Neural cell (in vitro differentiated cells): ENCODE results near the gene KRI1. TPM values are rescaled to one million over a fixed set of nuclear protein-coding genes. Genes with fewer than 3 reads are reported as not detected.

Experiments
- H2AFZ ChIP-seq: fragments of 200-600, 300-800 bp; sonication (generic), shearing (Covaris generic); 2 replicates; pipeline ENCODE4 v1.6.0; 2014; ENCODE audit warnings: low read depth, mild to moderate bottlenecking, antibody characterized with exemption, low read length, moderate library complexity
- H3F3A ChIP-seq: fragments of 200-600 bp; shearing (Covaris generic); 2 replicates; pipeline ENCODE4 v1.6.1; 2016; ENCODE audit warnings: mild to moderate bottlenecking, moderate library complexity, mixed read lengths, antibody characterized with exemption, low read length; ENCODE audit not compliant: insufficient read depth, poor library complexity, severe bottlenecking
- H3K27ac ChIP-seq: fragments of 200-600, 300-800 bp; sonication (generic), shearing (Covaris generic); 2 replicates; pipeline ENCODE4 v1.5.1; 2014; ENCODE audit warnings: mild to moderate bottlenecking, low read length, moderate library complexity
- H3K27me3 ChIP-seq: fragments of 300-800, 200-600 bp; sonication (generic), shearing (Covaris generic); 2 replicates; pipeline ENCODE4 v1.6.0; 2014; ENCODE audit warnings: mild to moderate bottlenecking, low read depth, low read length, moderate library complexity; ENCODE audit not compliant: insufficient read depth
- H3K36me3 ChIP-seq: fragments of 300-800, 200-600 bp; sonication (generic), shearing (Covaris generic); 2 replicates; pipeline ENCODE4 v1.5.1; 2014; ENCODE audit warnings: mild to moderate bottlenecking, antibody characterized with exemption, low read length, moderate library complexity; ENCODE audit not compliant: insufficient read depth
- H3K4me2 ChIP-seq: fragments of 300-800, 200-600 bp; sonication (generic), shearing (Covaris generic); 2 replicates; pipeline ENCODE4 v1.6.0; 2014; ENCODE audit warnings: mild to moderate bottlenecking, low read length
- H3K4me3 ChIP-seq: fragments of 300-800, 200-600 bp; sonication (generic), shearing (Covaris generic); 2 replicates; pipeline ENCODE4 v1.5.1; 2014; ENCODE audit warnings: mild to moderate bottlenecking, low read length, moderate library complexity
- H3K79me2 ChIP-seq: fragments of 200-600 bp; shearing (Covaris generic); replicated peaks from 2 replicates; pipeline ENCODE4 v1.6.0; 2014; ENCODE audit warnings: mild to moderate bottlenecking, low read length, moderate library complexity; ENCODE audit not compliant: insufficient read depth
- H3K9ac ChIP-seq: fragments of 300-800, 200-600 bp; sonication (generic), shearing (Covaris generic); 2 replicates; pipeline ENCODE4 v1.6.1; 2016; ENCODE audit warnings: mild to moderate bottlenecking, low read length, mixed read lengths
- H3K9me2 ChIP-seq: fragments of 200-600 bp; shearing (Covaris generic); 2 replicates; pipeline ENCODE4 v1.6.1; 2016; ENCODE audit warnings: mild to moderate bottlenecking, low read length, mixed read lengths; ENCODE audit not compliant: insufficient read depth
- H3K9me3 ChIP-seq: fragments of 200-600, 300-800 bp; sonication (generic), shearing (Covaris generic); 2 replicates; pipeline ENCODE4 v1.6.1; 2016; ENCODE audit warnings: mild to moderate bottlenecking, mixed run types, low read length, moderate library complexity, mixed read lengths
- H4K20me1 ChIP-seq: fragments of 200-600 bp; shearing (Covaris generic); 2 replicates; pipeline ENCODE4 v1.6.1; 2016; ENCODE audit warnings: mild to moderate bottlenecking, mixed run types; ENCODE audit not compliant: insufficient read depth
- CTCF ChIP-seq: fragments of 450-650 bp; IDR thresholded peaks from 2 replicates; pipeline ENCODE4 v1.5.1; 2014; ENCODE audit warnings: antibody characterized with exemption, mild to moderate bottlenecking, moderate library complexity; ENCODE audit not compliant: poor library complexity, severe bottlenecking
- EP300 ChIP-seq: fragments of 450-650 bp; conservative IDR thresholded peaks from 2 replicates; pipeline ENCODE4 v1.6.1; 2014; ENCODE audit warnings: antibody characterized with exemption, mild to moderate bottlenecking, moderate library complexity; ENCODE audit not compliant: poor library complexity, severe bottlenecking
- EZH2 ChIP-seq: fragments of 200-600, 300-800 bp; shearing (Covaris generic), sonication (generic); IDR thresholded peaks from 2 replicates; pipeline ENCODE4 v1.6.1; 2014; ENCODE audit warnings: antibody characterized with exemption, low read length, borderline replicate concordance, mild to moderate bottlenecking; ENCODE audit not compliant: insufficient read depth, poor library complexity, severe bottlenecking
- MXI1 ChIP-seq: fragments of 450-650 bp; conservative IDR thresholded peaks from 2 replicates; pipeline ENCODE4 v1.6.1; 2014; ENCODE audit warnings: antibody characterized with exemption, mild to moderate bottlenecking; ENCODE audit not compliant: poor library complexity, severe bottlenecking
- POLR2AphosphoS5 ChIP-seq: IDR thresholded peaks from 2 replicates; pipeline ENCODE4 v1.6.1; 2012
- RAD21 ChIP-seq: fragments of 450-650 bp; conservative IDR thresholded peaks from 2 replicates; pipeline ENCODE4 v1.6.1; 2014; ENCODE audit warnings: antibody characterized with exemption, mild to moderate bottlenecking, moderate library complexity
- SMC3 ChIP-seq: fragments of 450-650 bp; conservative IDR thresholded peaks from 2 replicates; pipeline ENCODE4 v1.6.1; 2014; ENCODE audit warnings: antibody characterized with exemption, mild to moderate bottlenecking, moderate library complexity; ENCODE audit not compliant: poor library complexity
- TAF1 ChIP-seq: IDR thresholded peaks from 2 replicates; pipeline ENCODE4 v1.6.1; 2012; ENCODE audit warnings: low read depth
- polyA plus RNA-seq: library from polyadenylated mRNA; depleted of rRNA; stranded (reverse); fragments of >200 nt; gene quantifications from 2 replicates; pipeline ENCODE4 v1.2.3, GENCODE V29; 2014
- TF ChIP-seq, protein P1 (sequence below): IDR thresholded peaks from 2 replicates; pipeline ENCODE4 v1.6.1; 2012; ENCODE audit warnings: borderline replicate concordance

KRI1 gene
- polyA plus RNA-seq, 1 donor from 2014 or later: 6.5 TPM

- Histone ChIP-seq H3K9me3 (no peaks in the 10 kb centered on the region), H3K79me2 (peaks cover 29% of the 10 kb centered on the region), H3K9ac (peak overlapping the region; percentile 98), H3K27ac (no peak overlapping the region), H3K4me3 (peak overlapping the region; percentile 97), H3K36me3 (no peaks in the 10 kb centered on the region), H3K9me2 (no peaks in the 10 kb centered on the region), H3K4me2 (peak overlapping the region; percentile 74), H3K27me3 (no peaks in the 10 kb centered on the region), H3F3A (no peaks in the 10 kb centered on the region), H2AFZ (no peak overlapping the region), H4K20me1 (no peaks in the 10 kb centered on the region)
- no peak for TF ChIP-seq RAD21
- TF ChIP-seq CTCF: no peak
- TF ChIP-seq MXI1: no peak
- no peak for TF ChIP-seq TAF1
- TF ChIP-seq, protein P1, sequence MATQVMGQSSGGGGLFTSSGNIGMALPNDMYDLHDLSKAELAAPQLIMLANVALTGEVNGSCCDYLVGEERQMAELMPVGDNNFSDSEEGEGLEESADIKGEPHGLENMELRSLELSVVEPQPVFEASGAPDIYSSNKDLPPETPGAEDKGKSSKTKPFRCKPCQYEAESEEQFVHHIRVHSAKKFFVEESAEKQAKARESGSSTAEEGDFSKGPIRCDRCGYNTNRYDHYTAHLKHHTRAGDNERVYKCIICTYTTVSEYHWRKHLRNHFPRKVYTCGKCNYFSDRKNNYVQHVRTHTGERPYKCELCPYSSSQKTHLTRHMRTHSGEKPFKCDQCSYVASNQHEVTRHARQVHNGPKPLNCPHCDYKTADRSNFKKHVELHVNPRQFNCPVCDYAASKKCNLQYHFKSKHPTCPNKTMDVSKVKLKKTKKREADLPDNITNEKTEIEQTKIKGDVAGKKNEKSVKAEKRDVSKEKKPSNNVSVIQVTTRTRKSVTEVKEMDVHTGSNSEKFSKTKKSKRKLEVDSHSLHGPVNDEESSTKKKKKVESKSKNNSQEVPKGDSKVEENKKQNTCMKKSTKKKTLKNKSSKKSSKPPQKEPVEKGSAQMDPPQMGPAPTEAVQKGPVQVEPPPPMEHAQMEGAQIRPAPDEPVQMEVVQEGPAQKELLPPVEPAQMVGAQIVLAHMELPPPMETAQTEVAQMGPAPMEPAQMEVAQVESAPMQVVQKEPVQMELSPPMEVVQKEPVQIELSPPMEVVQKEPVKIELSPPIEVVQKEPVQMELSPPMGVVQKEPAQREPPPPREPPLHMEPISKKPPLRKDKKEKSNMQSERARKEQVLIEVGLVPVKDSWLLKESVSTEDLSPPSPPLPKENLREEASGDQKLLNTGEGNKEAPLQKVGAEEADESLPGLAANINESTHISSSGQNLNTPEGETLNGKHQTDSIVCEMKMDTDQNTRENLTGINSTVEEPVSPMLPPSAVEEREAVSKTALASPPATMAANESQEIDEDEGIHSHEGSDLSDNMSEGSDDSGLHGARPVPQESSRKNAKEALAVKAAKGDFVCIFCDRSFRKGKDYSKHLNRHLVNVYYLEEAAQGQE: no peak
- TF ChIP-seq EZH2: no peak
- TF ChIP-seq EP300: no peak
- no peak for TF ChIP-seq SMC3
- no peak for TF ChIP-seq POLR2AphosphoS5
Measured at GRCh38 chr19:10603873-10604459, 38.2 kb upstream of the KRI1 start.

- H3K4me3 ChIP-seq: peak overlapping the region; percentile 97
Measured at GRCh38 chr19:10603084-10603872, 37.5 kb upstream of the KRI1 start.

More at GRCh38 chr19:10603084-10603872, 37.5 kb upstream of the KRI1 start:
- Histone ChIP-seq H3K9me2 (no peaks in the 10 kb centered on the region), H3K36me3 (no peaks in the 10 kb centered on the region), H3K9ac (peak overlapping the region; percentile 98), H4K20me1 (no peaks in the 10 kb centered on the region), H3K9me3 (no peaks in the 10 kb centered on the region), H3F3A (no peaks in the 10 kb centered on the region), H3K79me2 (peaks cover 29% of the 10 kb centered on the region), H2AFZ (peak overlapping the region; percentile 65), H3K27ac (peak overlapping the region; percentile 86), H3K4me2 (peak overlapping the region; percentile 74), H3K27me3 (no peaks in the 10 kb centered on the region)
- TF ChIP-seq EZH2: no peak
- no peak for TF ChIP-seq RAD21
- TF ChIP-seq, protein P1: no peak
- TF ChIP-seq POLR2AphosphoS5: no peak
- TF ChIP-seq TAF1: no peak
- no peak for TF ChIP-seq SMC3
- TF ChIP-seq CTCF: no peak
- no peak for TF ChIP-seq EP300
- no peak for TF ChIP-seq MXI1
